Measurements from ENCODE around the gene EME2. TPM values are rescaled to one million over a fixed set of nuclear protein-coding genes. Genes with fewer than 3 reads are reported as not detected.
"Not testable (repeated sequence)": the region's sequence is repeated elsewhere in the genome, so short reads cannot be mapped to it uniquely, and the experiment has no call there.

EME2 gene
- total RNA-seq, 2 experiments from 2014 or later, result 28.7 to 36.3 TPM

DNA sequence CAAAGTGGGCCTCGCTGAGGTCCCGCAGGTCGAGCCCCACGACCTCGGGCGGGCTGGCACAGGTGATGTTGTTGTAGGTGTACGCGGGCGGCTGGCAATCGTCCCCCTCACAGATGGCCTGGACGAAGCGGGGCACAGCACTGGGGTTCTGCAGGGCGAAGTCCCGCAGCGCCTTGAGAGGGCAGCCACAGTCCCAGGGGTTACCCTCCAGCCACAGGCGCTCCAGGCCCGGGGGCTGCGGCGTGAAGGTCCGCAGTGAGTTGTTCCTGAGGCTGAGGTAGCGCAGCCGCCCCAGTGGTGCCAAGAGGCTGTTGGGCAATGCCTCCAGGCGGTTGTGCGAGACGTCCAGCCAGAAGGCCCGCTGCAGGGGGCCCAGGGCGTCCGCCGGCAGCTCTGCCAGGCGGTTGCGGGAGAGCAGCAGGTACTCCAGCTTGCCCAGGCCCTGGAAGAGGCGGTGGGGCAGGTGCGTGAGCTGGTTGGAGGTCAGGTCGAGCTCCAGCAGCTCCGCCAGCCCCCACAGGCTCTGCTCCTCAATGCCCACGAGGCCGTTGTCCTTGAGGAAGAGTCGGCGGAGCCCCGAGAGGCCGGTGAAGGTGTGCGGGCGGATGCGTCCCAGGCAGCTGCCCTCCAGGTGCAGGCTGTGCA lies 18.1 kb downstream of the EME2 start:
- H3K9me3 Mint-ChIP-seq, result no peaks in the 10 kb centered on the region
- peaks cover 1% of the 10 kb centered on the region for H3K4me1 Mint-ChIP-seq
- no peaks in the 10 kb centered on the region for H3K27me3 Mint-ChIP-seq
- DNase-seq (no peak), ATAC-seq (ENCODE audit: low read depth) (no peak)
- peaks cover 1% of the 10 kb centered on the region for H3K36me3 Mint-ChIP-seq
- POLR2A ChIA-PET, result interaction anchor here (1.4 kb wide), 1 partner anchor 8 kb away, joined by 5 read pairs; the partner anchor contains the start of genes NUBP2 and SPSB3
- no peak overlapping the region for H3K4me3 Mint-ChIP-seq
- H3K27ac Mint-ChIP-seq, result no peak overlapping the region

GRCh38 chr16:1791256-1791942 lies 18.8 kb downstream of the EME2 start:
- POLR2A ChIA-PET, result interaction anchor here (1.4 kb wide), 1 partner anchor 9 kb away, joined by 5 read pairs; the partner anchor contains the start of genes NUBP2 and SPSB3
- Mint-ChIP-seq H3K27ac (no peak overlapping the region), H3K4me3 (no peak overlapping the region), H3K9me3 (no peaks in the 10 kb centered on the region), H3K4me1 (peaks cover 1% of the 10 kb centered on the region), H3K27me3 (no peaks in the 10 kb centered on the region), H3K36me3 (peaks cover 1% of the 10 kb centered on the region)
- DNase-seq, result peak; percentile 28
- no peak for ATAC-seq (ENCODE audit: low read depth)

DNA sequence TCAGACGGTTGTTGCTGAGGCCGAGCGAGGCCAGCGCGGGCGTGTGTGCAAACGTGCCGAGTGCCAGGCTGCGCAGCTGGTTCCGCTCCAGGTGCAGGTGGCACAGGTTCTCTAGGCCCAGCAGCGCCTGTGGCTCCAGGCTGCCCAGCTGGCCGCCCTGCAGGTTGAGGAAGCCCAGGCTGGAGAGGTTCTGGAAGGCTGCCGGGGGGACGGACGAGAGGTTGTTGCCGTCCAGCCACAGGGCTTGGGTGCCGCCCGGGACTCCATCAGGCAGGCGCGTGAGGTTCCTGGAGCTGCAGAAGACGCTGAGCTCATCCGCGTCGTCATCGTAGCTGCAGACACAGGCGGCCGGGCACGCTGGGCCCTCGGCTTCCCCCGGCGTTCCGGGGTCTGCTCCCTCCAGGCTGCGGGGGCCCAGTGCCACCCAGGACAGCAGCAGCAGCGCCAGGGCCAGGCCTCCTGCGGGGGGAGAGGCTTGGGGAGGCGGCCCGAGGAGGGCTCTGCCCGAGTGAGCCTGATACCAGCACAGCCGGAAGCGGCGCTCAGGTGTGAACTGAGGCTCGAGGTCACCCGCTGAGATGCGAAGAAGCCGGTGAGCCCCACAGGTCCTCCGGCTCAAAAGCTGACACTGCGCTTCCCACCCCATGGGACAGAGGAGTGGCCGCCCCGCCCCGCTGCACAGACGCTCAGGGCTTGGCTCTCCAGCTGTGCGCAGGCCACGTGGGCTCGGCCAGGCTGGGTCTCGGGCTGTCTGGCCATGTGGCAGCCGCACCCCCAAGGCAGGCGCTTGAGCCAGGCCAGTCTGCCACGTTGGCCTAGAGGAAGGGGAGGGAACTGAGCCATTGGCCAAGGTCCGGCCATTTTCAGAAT lies 19.6 kb downstream of the EME2 start:
- POLR2A ChIA-PET, result interaction anchor here (1.4 kb wide), 1 partner anchor 10 kb away, joined by 5 read pairs; the partner anchor contains the start of genes NUBP2 and SPSB3
- H3K27me3 Mint-ChIP-seq, result no peaks in the 10 kb centered on the region

DNA sequence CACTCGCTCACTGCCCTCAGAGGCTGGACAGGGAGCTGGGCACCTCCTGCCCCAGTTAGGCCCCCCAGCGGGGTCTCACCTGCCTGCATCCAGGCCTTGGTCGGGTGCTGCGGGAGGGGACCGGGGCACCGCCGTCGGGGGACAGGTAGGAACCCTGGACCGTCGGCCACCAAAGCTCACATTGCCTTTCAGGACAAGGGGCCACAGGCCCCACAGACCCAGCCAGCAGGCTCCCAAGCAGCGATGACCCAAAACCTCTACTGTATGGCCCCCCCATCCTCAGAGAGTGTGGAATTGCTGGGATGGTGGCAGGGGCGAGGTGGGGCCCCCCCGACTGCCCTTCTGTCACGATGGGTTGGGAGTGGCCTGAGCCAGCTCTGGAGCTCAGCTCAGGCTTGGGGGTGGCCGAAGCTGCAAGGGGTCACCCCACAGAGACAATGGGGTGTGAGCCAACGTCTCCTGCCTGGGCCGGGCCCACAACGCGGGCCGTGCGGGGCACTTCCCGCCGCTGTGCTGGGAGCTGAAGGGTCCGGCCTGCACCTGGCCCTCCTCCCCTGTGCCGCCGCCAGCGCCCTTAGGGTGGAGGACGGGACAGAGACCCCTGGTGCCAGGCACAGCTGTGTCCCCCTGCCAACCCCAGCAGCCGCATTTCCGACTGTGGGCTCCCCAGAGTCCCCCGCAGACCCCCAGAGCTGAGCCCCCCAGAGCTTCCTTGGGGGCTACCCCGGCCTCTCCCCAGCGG lies 20.4 kb downstream of the EME2 start:
- Mint-ChIP-seq H3K4me3 (no peak overlapping the region), H3K27ac (no peak overlapping the region), H3K4me1 (peaks cover 1% of the 10 kb centered on the region), H3K9me3 (no peaks in the 10 kb centered on the region), H3K27me3 (no peaks in the 10 kb centered on the region), H3K36me3 (peaks cover 4% of the 10 kb centered on the region)
- ATAC-seq (ENCODE audit: low read depth), result no peak
- POLR2A ChIA-PET, result interaction anchor here (0.5 to 1.1 kb wide), 2 partner anchors 8 to 9 kb away, joined by 3 read pairs; no protein-coding TSS in a partner anchor
- no peak for DNase-seq

More for the DNA sequence above, 19.6 kb downstream of the EME2 start:
- no peaks in the 10 kb centered on the region for H3K9me3 Mint-ChIP-seq
- peaks cover 3% of the 10 kb centered on the region for H3K36me3 Mint-ChIP-seq
- peaks cover 1% of the 10 kb centered on the region for H3K4me1 Mint-ChIP-seq
- DNase-seq (peak; percentile 25), ATAC-seq (ENCODE audit: low read depth) (no peak)
- H3K4me3 Mint-ChIP-seq, result no peak overlapping the region
- no peak overlapping the region for H3K27ac Mint-ChIP-seq

DNA sequence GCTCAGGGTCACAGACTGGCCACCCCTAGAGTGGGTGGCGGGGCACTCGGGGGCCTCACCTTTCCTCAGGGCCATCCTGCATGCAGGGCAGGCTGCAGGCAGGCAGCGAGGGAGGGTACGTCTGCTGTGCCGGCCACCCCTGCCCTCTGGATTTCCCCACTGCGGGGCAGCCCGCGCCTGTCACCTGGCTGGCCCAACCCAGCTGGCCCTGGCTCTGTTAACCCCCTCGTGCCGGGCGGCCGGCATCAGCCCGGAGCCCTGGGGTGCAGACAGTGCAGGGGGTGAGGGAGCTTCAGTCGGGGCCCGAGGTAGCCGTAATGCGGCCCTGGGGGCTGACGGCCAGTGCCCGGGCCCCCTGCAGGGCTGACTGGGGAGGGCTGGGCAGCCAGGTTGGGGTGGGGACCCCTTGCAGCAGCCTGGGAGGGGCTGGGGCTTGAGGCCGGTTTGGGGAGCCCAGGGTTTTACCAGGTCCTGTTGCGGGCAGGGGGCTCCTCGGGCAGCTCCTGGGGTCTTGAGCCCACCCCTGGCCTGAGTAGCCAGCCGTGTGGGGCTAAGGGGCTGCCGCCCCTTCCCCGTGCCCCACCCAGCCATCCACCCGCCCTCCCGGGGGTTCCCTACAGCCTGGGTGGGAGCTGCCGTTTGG lies 21.1 kb downstream of the EME2 start, which contains the start of gene IGFALS:
Gene IGFALS, minus strand, starts transcription at position 128 of the 643 bp plus-strand sequence. Its CDS starts 53 bp downstream, at position 75.
- H3K9me3 Mint-ChIP-seq, result no peaks in the 10 kb centered on the region
- H3K4me1 Mint-ChIP-seq, result peaks cover 1% of the 10 kb centered on the region
- no peaks in the 10 kb centered on the region for H3K27me3 Mint-ChIP-seq
- no peak for ATAC-seq (ENCODE audit: low read depth)
- POLR2A ChIA-PET, result interaction anchor here (1.1 kb wide), 1 partner anchor 9 kb away, joined by 3 read pairs; no protein-coding TSS in a partner anchor
- peaks cover 4% of the 10 kb centered on the region for H3K36me3 Mint-ChIP-seq
- no peak within 1 kb of the TSS for H3K4me3 Mint-ChIP-seq
- no peak within 1 kb of the TSS for H3K27ac Mint-ChIP-seq
- peak; percentile 25 for DNase-seq

GRCh38 chr16:1794221-1794871 lies 21.7 kb downstream of the EME2 start:
- ATAC-seq (ENCODE audit: low read depth) (no peak), DNase-seq (no peak)
- Mint-ChIP-seq H3K27me3 (no peaks in the 10 kb centered on the region), H3K4me3 (no peak overlapping the region), H3K4me1 (no peaks in the 10 kb centered on the region), H3K36me3 (peaks cover 3% of the 10 kb centered on the region), H3K9me3 (peaks cover 3% of the 10 kb centered on the region), H3K27ac (no peak overlapping the region)
- POLR2A ChIA-PET, result no interaction called here

DNA sequence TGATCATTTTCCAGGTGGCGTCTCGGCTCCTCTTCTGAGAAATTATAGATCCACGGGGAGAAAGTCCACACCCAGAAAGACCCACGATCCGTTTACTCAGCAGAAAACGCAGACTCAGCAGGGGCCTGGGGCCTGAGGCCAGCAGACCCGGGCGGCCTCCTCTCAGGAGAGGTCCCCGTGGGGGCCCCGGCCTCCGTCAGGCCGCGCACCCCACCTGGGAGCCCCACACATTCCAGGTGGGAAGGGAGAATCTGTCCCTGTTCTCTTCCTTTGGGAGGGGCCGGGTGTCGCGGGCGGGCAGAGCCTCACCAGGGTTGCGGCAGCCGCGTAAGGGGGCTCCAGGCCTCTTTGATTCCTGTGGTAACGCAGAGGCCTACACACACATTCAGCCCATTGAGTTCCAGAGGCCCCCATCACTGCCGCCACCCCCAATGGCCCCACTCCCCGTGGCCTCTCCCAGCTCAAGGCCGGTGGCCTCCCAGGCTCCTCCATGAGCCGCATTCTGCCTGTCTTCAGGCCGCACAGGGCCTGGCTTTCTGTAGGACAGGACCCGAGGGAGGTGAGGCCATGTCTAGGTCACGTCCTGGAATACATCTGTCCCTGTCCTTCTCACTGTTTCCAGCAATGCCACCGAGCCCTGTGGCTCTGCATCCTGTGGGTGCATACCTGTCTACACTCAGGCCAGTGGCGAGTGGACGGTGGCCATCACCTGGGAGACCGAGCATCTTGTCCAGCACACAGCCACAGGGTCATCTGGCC lies 22.5 kb downstream of the EME2 start:
- no peaks in the 10 kb centered on the region for H3K27me3 Mint-ChIP-seq
- no peak overlapping the region for H3K4me3 Mint-ChIP-seq
- peaks cover 3% of the 10 kb centered on the region for H3K36me3 Mint-ChIP-seq
- POLR2A ChIA-PET, result no interaction called here
- no peak overlapping the region for H3K27ac Mint-ChIP-seq
- H3K9me3 Mint-ChIP-seq, result peaks cover 3% of the 10 kb centered on the region
- peak; percentile 24 for DNase-seq
- no peak for ATAC-seq (ENCODE audit: low read depth)
- H3K4me1 Mint-ChIP-seq, result no peaks in the 10 kb centered on the region

DNA sequence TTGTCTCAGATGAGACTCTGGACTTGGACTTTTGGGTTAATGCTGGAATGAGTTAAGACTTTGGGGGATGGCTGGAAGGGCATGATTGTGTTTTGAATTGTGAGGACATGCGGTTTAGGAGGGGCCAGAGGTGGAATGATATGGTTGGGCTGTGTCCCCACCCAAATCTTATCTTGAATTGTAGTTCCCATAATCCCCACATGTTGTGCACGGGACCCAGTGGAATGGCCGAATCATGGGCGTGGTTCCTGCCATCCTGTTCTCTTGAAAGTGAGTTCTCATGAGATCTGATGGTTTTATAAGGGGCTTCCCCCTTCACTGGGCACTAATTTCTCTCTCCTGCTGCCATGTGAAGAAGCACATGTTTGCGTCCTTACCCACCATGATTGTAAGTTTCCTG lies 26.7 kb downstream of the EME2 start:
- H3K4me3 Mint-ChIP-seq; H3K27ac Mint-ChIP-seq; H3K27me3 Mint-ChIP-seq; H3K4me1 Mint-ChIP-seq; ATAC-seq (ENCODE audit: low read depth); POLR2A ChIA-PET; H3K36me3 Mint-ChIP-seq; H3K9me3 Mint-ChIP-seq; DNase-seq: not testable (repeated sequence)

- POLR2A ChIA-PET, result no interaction called here
- H3K27me3 Mint-ChIP-seq, result no peaks in the 10 kb centered on the region
- peaks cover 5% of the 10 kb centered on the region for H3K36me3 Mint-ChIP-seq
- H3K4me3 Mint-ChIP-seq, result no peak overlapping the region
- no peak overlapping the region for H3K27ac Mint-ChIP-seq
- DNase-seq, result no peak
- no peaks in the 10 kb centered on the region for H3K4me1 Mint-ChIP-seq
- peaks cover 4% of the 10 kb centered on the region for H3K9me3 Mint-ChIP-seq
- no peak for ATAC-seq (ENCODE audit: low read depth)
These were observed 28.1 kb downstream of the EME2 start for GRCh38 chr16:1800701-1801100.

DNA sequence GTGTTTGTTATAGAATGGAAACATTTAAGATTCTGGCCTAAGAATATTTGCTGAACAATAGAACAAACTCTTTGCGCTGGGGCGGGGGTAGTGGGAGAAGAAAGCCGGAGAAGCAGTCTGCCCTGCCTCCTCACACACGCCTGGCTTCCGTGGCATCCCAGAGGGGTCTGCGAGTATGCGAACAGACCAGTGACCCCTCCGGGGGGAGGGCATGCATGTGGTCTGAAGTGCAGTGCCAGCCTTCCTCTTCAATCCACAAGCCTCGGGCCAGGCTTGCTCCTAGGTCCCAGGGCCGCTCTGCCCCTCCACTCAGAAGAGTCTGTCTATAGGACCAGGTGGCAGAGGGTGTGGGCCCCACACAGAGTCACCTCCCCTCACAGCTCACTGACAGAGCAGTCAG lies 35.0 kb downstream of the EME2 start:
- no peaks in the 10 kb centered on the region for H3K9me3 Mint-ChIP-seq
- H3K27ac Mint-ChIP-seq, result no peak overlapping the region
- H3K27me3 Mint-ChIP-seq, result no peaks in the 10 kb centered on the region
- H3K4me3 Mint-ChIP-seq, result no peak overlapping the region
- DNase-seq (no peak), ATAC-seq (ENCODE audit: low read depth) (no peak)
- POLR2A ChIA-PET, result no interaction called here
- no peaks in the 10 kb centered on the region for H3K4me1 Mint-ChIP-seq
- H3K36me3 Mint-ChIP-seq, result peaks cover 18% of the 10 kb centered on the region

DNA sequence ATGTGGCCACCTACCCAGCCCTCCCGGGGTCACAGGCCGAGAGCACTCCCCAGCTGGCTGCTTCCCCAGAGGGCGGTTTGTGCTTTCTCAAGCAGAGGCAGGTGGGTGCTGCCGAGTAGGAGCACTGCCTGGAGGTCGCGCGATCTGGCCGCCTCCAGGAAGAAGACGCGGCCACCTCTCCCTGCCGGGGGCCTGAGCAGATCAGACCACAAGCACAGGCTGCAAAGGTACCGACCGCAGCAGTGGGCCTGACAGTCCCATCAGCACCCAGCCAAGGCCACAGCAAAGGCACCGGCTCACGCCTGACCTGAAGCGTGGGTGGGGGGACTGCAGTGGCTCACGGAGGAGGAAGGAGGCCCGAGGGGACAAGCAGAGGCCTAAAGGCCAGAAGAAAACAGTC lies 36.1 kb downstream of the EME2 start:
- Mint-ChIP-seq H3K4me1 (no peaks in the 10 kb centered on the region), H3K36me3 (peaks cover 18% of the 10 kb centered on the region), H3K27me3 (no peaks in the 10 kb centered on the region), H3K9me3 (no peaks in the 10 kb centered on the region), H3K27ac (no peak overlapping the region), H3K4me3 (no peak overlapping the region)
- ATAC-seq (ENCODE audit: low read depth) (no peak), DNase-seq (no peak)
- POLR2A ChIA-PET, result no interaction called here
